ENCODE data around the gene FAM174B.

GRCh38 chr15:92651877-92652575 lies 3.5 kb downstream of the FAM174B start:
- TF ChIP-seq SPI1 (IDR thresholded peaks at IDR 0.05; ENCODE audit: borderline replicate concordance, low read depth), result no peak
- TF ChIP-seq CTCF (IDR thresholded peaks at IDR 0.05; ENCODE audit: insufficient read depth, low read length), result no peak

All from HL-60 (cell line).